CD14-positive monocyte (primary cell): ENCODE results near the gene SRXN1. TPM values are rescaled to one million over a fixed set of nuclear protein-coding genes. Genes with fewer than 3 reads are reported as not detected.
A peak's percentile ranks its signal among the peaks of the same experiment; 100 is the strongest.

Experiments
- DNase-seq, 3 donors: peaks; one replicate each; pipeline ENCODE4 v3.0.0-alpha.2; 2011 to 2022
- H2AFZ ChIP-seq: 2 replicates; pipeline ENCODE4 v1.6.0; 2012; ENCODE audit warnings: mild to moderate bottlenecking, low read depth, low read length, inconsistent platforms; ENCODE audit not compliant: insufficient read depth, poor library complexity, severe bottlenecking
- H3K27ac ChIP-seq, 2 donors: 1 replicate in 1 of 2; 2 replicates in 1 of 2; pipeline ENCODE4 v1.5.1; 2012 to 2013; ENCODE audit warnings: low read length in 2 of 2, control low read depth in 1 of 2, inconsistent platforms in 1 of 2, low read depth in 1 of 2, mild to moderate bottlenecking in 1 of 2
- H3K27me3 ChIP-seq, 2 donors: one replicate each; pipeline versions ENCODE4 v1.6.0 to v1.6.1; 2011 to 2013; ENCODE audit warnings: low read length in 2 of 2; ENCODE audit not compliant: control insufficient read depth in 2 of 2, insufficient read depth in 2 of 2
- H3K36me3 ChIP-seq, 2 donors: replicated peaks in 1 of 2; 1 replicate in 1 of 2; 2 replicates in 1 of 2; pipeline versions ENCODE4 v1.5.1 to v1.6.1; 2012 to 2013; ENCODE audit warnings: low read length in 2 of 2, control low read depth in 1 of 2, inconsistent platforms in 1 of 2, mild to moderate bottlenecking in 1 of 2; ENCODE audit not compliant: insufficient read depth in 2 of 2, control insufficient read depth in 1 of 2
- H3K4me1 ChIP-seq, 2 donors: 1 replicate in 1 of 2; 2 replicates in 1 of 2; pipeline versions ENCODE4 v1.5.1 to v1.6.1; 2012 to 2013; ENCODE audit warnings: low read length in 2 of 2, control low read depth in 1 of 2, inconsistent platforms in 1 of 2, mild to moderate bottlenecking in 1 of 2, moderate library complexity in 1 of 2; ENCODE audit not compliant: insufficient read depth in 2 of 2, control insufficient read depth in 1 of 2
- H3K4me2 ChIP-seq: replicated peaks from 2 replicates; pipeline ENCODE3; 2012; ENCODE audit warnings: low read length, moderate library complexity, mild to moderate bottlenecking; ENCODE audit not compliant: poor library complexity, severe bottlenecking; ENCODE audit errors: extremely low read depth
- H3K4me3 ChIP-seq, 3 experiments: fragments of 200-600 bp in 1 of 3; sonication (generic) in 1 of 3; replicated peaks in 1 of 3; 1 replicate in 2 of 3; 2 replicates in 1 of 3; pipeline ENCODE4 v1.5.1; 2011 to 2013; ENCODE audit warnings: low read length in 3 of 3, mild to moderate bottlenecking in 3 of 3, control low read depth in 2 of 3, low read depth in 2 of 3, inconsistent platforms in 1 of 3, moderate library complexity in 1 of 3
- H3K79me2 ChIP-seq: 2 replicates; pipeline ENCODE4 v1.6.0; 2012; ENCODE audit warnings: mild to moderate bottlenecking, control low read depth, inconsistent platforms, low read length, moderate library complexity; ENCODE audit not compliant: insufficient read depth
- H3K9ac ChIP-seq: 2 replicates; pipeline ENCODE4 v1.6.0; 2017; ENCODE audit warnings: low read length, mild to moderate bottlenecking; ENCODE audit not compliant: insufficient read depth, poor library complexity, severe bottlenecking
- H3K9me3 ChIP-seq, 2 donors: replicated peaks in 1 of 2; 1 replicate in 1 of 2; 2 replicates in 1 of 2; pipeline versions ENCODE4 v1.5.1 to v1.6.1; 2012 to 2013; ENCODE audit warnings: low read length in 2 of 2, control low read depth in 1 of 2; ENCODE audit not compliant: control insufficient read depth in 1 of 2, insufficient read depth in 1 of 2
- H4K20me1 ChIP-seq: 2 replicates; pipeline ENCODE4 v1.6.0; 2012; ENCODE audit warnings: mild to moderate bottlenecking, low read length, control low read depth, moderate library complexity; ENCODE audit not compliant: insufficient read depth
- H3K27ac Mint-ChIP-seq, 7 donors: one replicate each; pipeline ENCODE4 v1.8.0; 2020; ENCODE audit warnings: mild to moderate bottlenecking in 7 of 7, mixed read lengths in 7 of 7, moderate library complexity in 6 of 7, inconsistent platforms in 2 of 7
- H3K27me3 Mint-ChIP-seq, 3 donors: one replicate each; pipeline ENCODE4 v1.8.0; 2021 to 2022; ENCODE audit warnings: low read depth in 3 of 3, mild to moderate bottlenecking in 3 of 3, mixed read lengths in 3 of 3, moderate library complexity in 3 of 3, inconsistent platforms in 1 of 3
- H3K36me3 Mint-ChIP-seq, 2 donors: one replicate each; pipeline ENCODE4 v1.8.0; 2020; ENCODE audit warnings: mixed read lengths in 2 of 2, inconsistent platforms in 1 of 2, mild to moderate bottlenecking in 1 of 2
- H3K4me1 Mint-ChIP-seq: one replicate; pipeline ENCODE4 v1.8.0; 2020; ENCODE audit warnings: mild to moderate bottlenecking, mixed read lengths
- H3K4me3 Mint-ChIP-seq, 2 donors: one replicate each; pipeline ENCODE4 v1.8.0; 2020; ENCODE audit warnings: mild to moderate bottlenecking in 2 of 2, mixed read lengths in 2 of 2, moderate library complexity in 1 of 2
- H3K9me3 Mint-ChIP-seq, 7 donors: one replicate each; pipeline ENCODE4 v1.8.0; 2020 to 2022; ENCODE audit warnings: mixed read lengths in 7 of 7, mild to moderate bottlenecking in 6 of 7, moderate library complexity in 6 of 7, inconsistent platforms in 2 of 7
- WGBS: methylation state at CpG from one replicate; pipeline ENCODE4 v1.1.5; 2013; ENCODE audit warnings: missing lambda C conversion rate; ENCODE audit not compliant: insufficient coverage; 5-methylcytosine and 5-hydroxymethylcytosine counted together
- intact Hi-C, 2 donors: fragments of 100-400 bp; cut with micrococcal nuclease; formaldehyde crosslinking; loops; one replicate each; pipeline versions ENCODE4 v1.15.0 to v1.15.1; 2023
- polyA plus RNA-seq, 3 donors: library from polyadenylated mRNA; depleted of rRNA in 1 of 3; unstranded in 2 of 3; stranded (reverse) in 1 of 3; fragments of 300-500 nt in 2 of 3; fragments of >200 nt in 1 of 3; fragmentation: Illumina TruSeq in 2 of 3; gene quantifications; 1 replicate in 2 of 3; 2 replicates in 1 of 3; pipeline ENCODE4 v1.2.3, GENCODE V29; 2012 to 2021
- TF ChIP-seq, protein P1 (sequence below): fragments of 200-600 bp; IDR thresholded peaks from one replicate; pipeline ENCODE4 v1.8.0; 2022; ENCODE audit warnings: antibody characterized with exemption, mild to moderate bottlenecking

SRXN1 gene
- polyA plus RNA-seq, 3 donors = 33.5 to 62.4 (median 56.6) TPM

- Histone ChIP-seq H3K27ac (no peak overlapping the region), H4K20me1 (no peaks in the 10 kb centered on the region), H3K27me3 (peaks cover 25 to 48% of the 10 kb centered on the region in 2 donors), H2AFZ (no peak overlapping the region), H3K9ac (no peak overlapping the region), H3K79me2 (no peaks in the 10 kb centered on the region), H3K4me1 (peaks cover 3 to 9% of the 10 kb centered on the region in 2 donors), H3K36me3 (no peaks in the 10 kb centered on the region), H3K9me3 (peaks cover 0 to 11% of the 10 kb centered on the region in 2 donors), H3K4me2 (no peak overlapping the region), H3K4me3 (no peak overlapping the region)
- TF ChIP-seq, protein P1, sequence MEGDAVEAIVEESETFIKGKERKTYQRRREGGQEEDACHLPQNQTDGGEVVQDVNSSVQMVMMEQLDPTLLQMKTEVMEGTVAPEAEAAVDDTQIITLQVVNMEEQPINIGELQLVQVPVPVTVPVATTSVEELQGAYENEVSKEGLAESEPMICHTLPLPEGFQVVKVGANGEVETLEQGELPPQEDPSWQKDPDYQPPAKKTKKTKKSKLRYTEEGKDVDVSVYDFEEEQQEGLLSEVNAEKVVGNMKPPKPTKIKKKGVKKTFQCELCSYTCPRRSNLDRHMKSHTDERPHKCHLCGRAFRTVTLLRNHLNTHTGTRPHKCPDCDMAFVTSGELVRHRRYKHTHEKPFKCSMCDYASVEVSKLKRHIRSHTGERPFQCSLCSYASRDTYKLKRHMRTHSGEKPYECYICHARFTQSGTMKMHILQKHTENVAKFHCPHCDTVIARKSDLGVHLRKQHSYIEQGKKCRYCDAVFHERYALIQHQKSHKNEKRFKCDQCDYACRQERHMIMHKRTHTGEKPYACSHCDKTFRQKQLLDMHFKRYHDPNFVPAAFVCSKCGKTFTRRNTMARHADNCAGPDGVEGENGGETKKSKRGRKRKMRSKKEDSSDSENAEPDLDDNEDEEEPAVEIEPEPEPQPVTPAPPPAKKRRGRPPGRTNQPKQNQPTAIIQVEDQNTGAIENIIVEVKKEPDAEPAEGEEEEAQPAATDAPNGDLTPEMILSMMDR = no peak
- no peak for DNase-seq
- intact Hi-C loops = no loop called here
- no peak overlapping the region for H3K27ac Mint-ChIP-seq
- H3K4me1 Mint-ChIP-seq = peaks cover 16% of the 10 kb centered on the region
- H3K27me3 Mint-ChIP-seq = peaks cover 52 to 71% (median 56%) of the 10 kb centered on the region in 3 donors
- no peak overlapping the region for H3K4me3 Mint-ChIP-seq
- H3K36me3 Mint-ChIP-seq = peaks cover 3 to 5% of the 10 kb centered on the region in 2 donors
- H3K9me3 Mint-ChIP-seq = peaks cover 0 to 11% (median 6%) of the 10 kb centered on the region in 7 donors
These were observed 15.1 kb upstream of the SRXN1 start for GRCh38 chr20:668050-668449.

DNA sequence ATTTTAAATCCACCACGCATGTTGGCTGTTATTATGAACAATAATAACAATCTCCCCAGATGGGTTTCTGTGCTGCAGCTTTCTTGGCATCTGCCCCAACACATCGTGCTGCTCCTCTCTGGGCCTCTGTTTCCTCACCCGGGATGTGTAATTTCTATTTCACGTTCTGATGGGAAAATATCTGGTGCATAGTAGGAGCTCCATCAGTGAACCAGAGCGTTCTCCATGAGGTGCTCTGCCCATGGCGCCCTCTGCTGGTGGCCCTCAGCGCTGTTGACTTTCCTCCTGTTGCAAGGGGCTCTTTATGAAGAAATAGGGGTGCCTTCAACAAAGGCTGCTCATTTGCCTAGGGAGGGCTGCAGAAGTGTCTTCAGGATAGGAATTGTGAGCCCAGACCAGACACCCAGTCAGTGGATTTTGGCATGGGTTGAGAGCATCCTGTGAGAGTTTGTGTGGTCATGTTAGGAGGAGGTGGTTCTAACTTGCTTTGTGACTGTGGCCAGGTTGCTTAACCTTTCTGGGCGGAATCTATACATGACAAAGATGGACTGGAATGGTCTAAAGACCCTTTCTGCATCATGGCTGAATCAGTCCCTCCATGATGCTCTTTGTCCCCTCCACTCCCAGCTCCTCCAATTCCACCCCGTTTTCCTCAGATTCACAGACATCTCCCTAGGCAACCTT, 14.5 kb upstream of the SRXN1 start:
- H3K4me1 Mint-ChIP-seq = peaks cover 19% of the 10 kb centered on the region
- no peaks in the 10 kb centered on the region for H4K20me1 ChIP-seq
- intact Hi-C loops = loop anchor here in 1 of 2 donors (2.0 kb wide), 1 partner anchor 15 kb away; the partner anchor contains the start of gene SRXN1
- no peak overlapping the region for H3K4me3 Mint-ChIP-seq
- 6% methylated on average over 5 of the region's 9 CpGs for WGBS
- H3K36me3 ChIP-seq = no peaks in the 10 kb centered on the region
- H3K4me1 ChIP-seq = peaks cover 7 to 14% of the 10 kb centered on the region in 2 donors
- H3K9ac ChIP-seq = no peak overlapping the region
- no peak overlapping the region for H3K4me3 ChIP-seq
- peak overlapping the region in 2 of 7 donors; percentile 17 to 58 for H3K27ac Mint-ChIP-seq
- no peak overlapping the region for H3K27ac ChIP-seq
- H3K4me2 ChIP-seq = no peak overlapping the region
- peaks cover 23 to 49% of the 10 kb centered on the region in 2 donors for H3K27me3 ChIP-seq
- no peak overlapping the region for H2AFZ ChIP-seq
- no peaks in the 10 kb centered on the region for H3K79me2 ChIP-seq
- TF ChIP-seq, protein P1 = peak; percentile 91
- peaks cover 0 to 7% of the 10 kb centered on the region in 2 donors for H3K9me3 ChIP-seq
- peak; percentile 61 to 77 (median 76) for DNase-seq
- H3K27me3 Mint-ChIP-seq = peaks cover 52 to 71% (median 56%) of the 10 kb centered on the region in 3 donors
- peaks cover 8 to 10% of the 10 kb centered on the region in 2 donors for H3K36me3 Mint-ChIP-seq
- peaks cover 0 to 13% (median 10%) of the 10 kb centered on the region in 7 donors for H3K9me3 Mint-ChIP-seq
